Stimulated activated naive CD8-positive, alpha-beta T cell treated with anti-CD3 and anti-CD28 coated beads, Interleukin-15, Interleukin-2, amounts not matched to agents 100 ng/mL and 50 ng/mL, for 24 hours (primary cell): ENCODE results near the gene NIPSNAP3A.
A peak's percentile ranks its signal among the peaks of the same experiment; 100 is the strongest.
"Not testable (repeated sequence)": the region's sequence is repeated elsewhere in the genome, so short reads cannot be mapped to it uniquely, and the experiment has no call there.

Experiments
- H3K27ac Mint-ChIP-seq: one replicate; pipeline ENCODE4 v1.8.0; 2021; ENCODE audit warnings: mild to moderate bottlenecking, mixed read lengths
- H3K27me3 Mint-ChIP-seq: one replicate; pipeline ENCODE4 v1.8.0; 2021; ENCODE audit warnings: mixed read lengths
- H3K36me3 Mint-ChIP-seq: one replicate; pipeline ENCODE4 v1.8.0; 2021; ENCODE audit warnings: low read depth, mixed read lengths
- H3K4me1 Mint-ChIP-seq: one replicate; pipeline ENCODE4 v1.8.0; 2021; ENCODE audit warnings: low read depth, mixed read lengths
- H3K4me3 Mint-ChIP-seq: one replicate; pipeline ENCODE4 v1.8.0; 2021; ENCODE audit warnings: mild to moderate bottlenecking, mixed read lengths
- H3K9me3 Mint-ChIP-seq: one replicate; pipeline ENCODE4 v1.8.0; 2021; ENCODE audit warnings: mixed read lengths

NIPSNAP3A gene

GRCh38 chr9:104765138-104765537, 17.7 kb downstream of the NIPSNAP3A start:
- peaks cover 4% of the 10 kb centered on the region for H3K36me3 Mint-ChIP-seq
- H3K4me1 Mint-ChIP-seq, result peaks cover 3% of the 10 kb centered on the region
- peak overlapping the region; percentile 87 for H3K4me3 Mint-ChIP-seq
- no peaks in the 10 kb centered on the region for H3K9me3 Mint-ChIP-seq
- H3K27ac Mint-ChIP-seq, result no peak overlapping the region
- no peaks in the 10 kb centered on the region for H3K27me3 Mint-ChIP-seq

GRCh38 chr9:104766025-104766424, 18.5 kb downstream of the NIPSNAP3A start:
- H3K27ac Mint-ChIP-seq, result no peak overlapping the region
- no peak overlapping the region for H3K4me3 Mint-ChIP-seq
- H3K36me3 Mint-ChIP-seq, result no peaks in the 10 kb centered on the region
- H3K9me3 Mint-ChIP-seq, result no peaks in the 10 kb centered on the region
- H3K4me1 Mint-ChIP-seq, result peaks cover 3% of the 10 kb centered on the region
- no peaks in the 10 kb centered on the region for H3K27me3 Mint-ChIP-seq

GRCh38 chr9:104767507-104767906, 20.0 kb downstream of the NIPSNAP3A start:
- H3K27ac Mint-ChIP-seq, result no peak overlapping the region
- no peaks in the 10 kb centered on the region for H3K9me3 Mint-ChIP-seq
- H3K36me3 Mint-ChIP-seq, result no peaks in the 10 kb centered on the region
- H3K27me3 Mint-ChIP-seq, result no peaks in the 10 kb centered on the region
- peaks cover 3% of the 10 kb centered on the region for H3K4me1 Mint-ChIP-seq
- no peak overlapping the region for H3K4me3 Mint-ChIP-seq

- H3K4me3 Mint-ChIP-seq, H3K36me3 Mint-ChIP-seq, H3K27me3 Mint-ChIP-seq, H3K4me1 Mint-ChIP-seq, H3K27ac Mint-ChIP-seq, H3K9me3 Mint-ChIP-seq: not testable (repeated sequence)
These were observed 21.5 kb downstream of the NIPSNAP3A start for GRCh38 chr9:104769029-104769428.

GRCh38 chr9:104769655-104770054, 22.2 kb downstream of the NIPSNAP3A start:
- Mint-ChIP-seq H3K27ac (no peak overlapping the region), H3K4me1 (peaks cover 3% of the 10 kb centered on the region), H3K27me3 (no peaks in the 10 kb centered on the region), H3K36me3 (no peaks in the 10 kb centered on the region), H3K9me3 (no peaks in the 10 kb centered on the region), H3K4me3 (no peak overlapping the region)

GRCh38 chr9:104772714-104773510, 25.4 kb downstream of the NIPSNAP3A start:
- Mint-ChIP-seq H3K27ac (no peak overlapping the region), H3K36me3 (no peaks in the 10 kb centered on the region), H3K9me3 (no peaks in the 10 kb centered on the region), H3K4me3 (no peak overlapping the region), H3K27me3 (no peaks in the 10 kb centered on the region), H3K4me1 (peaks cover 3% of the 10 kb centered on the region)

- Mint-ChIP-seq H3K4me1 (peaks cover 3% of the 10 kb centered on the region), H3K27me3 (no peaks in the 10 kb centered on the region), H3K4me3 (no peak overlapping the region), H3K27ac (no peak overlapping the region), H3K9me3 (no peaks in the 10 kb centered on the region), H3K36me3 (no peaks in the 10 kb centered on the region)
These were observed 26.6 kb downstream of the NIPSNAP3A start for GRCh38 chr9:104774132-104774531.

GRCh38 chr9:104774831-104775573, 27.5 kb downstream of the NIPSNAP3A start:
- Mint-ChIP-seq H3K4me3 (no peak overlapping the region), H3K27ac (no peak overlapping the region), H3K36me3 (no peaks in the 10 kb centered on the region), H3K27me3 (no peaks in the 10 kb centered on the region), H3K4me1 (peaks cover 3% of the 10 kb centered on the region), H3K9me3 (no peaks in the 10 kb centered on the region)

- Mint-ChIP-seq H3K4me3 (no peak overlapping the region), H3K27ac (no peak overlapping the region), H3K9me3 (no peaks in the 10 kb centered on the region), H3K4me1 (peaks cover 3% of the 10 kb centered on the region), H3K36me3 (no peaks in the 10 kb centered on the region), H3K27me3 (no peaks in the 10 kb centered on the region)
These were observed 28.1 kb downstream of the NIPSNAP3A start for GRCh38 chr9:104775574-104775936.

GRCh38 chr9:104775976-104776375, 28.5 kb downstream of the NIPSNAP3A start:
- no peak overlapping the region for H3K4me3 Mint-ChIP-seq
- peaks cover 3% of the 10 kb centered on the region for H3K4me1 Mint-ChIP-seq
- no peaks in the 10 kb centered on the region for H3K36me3 Mint-ChIP-seq
- no peaks in the 10 kb centered on the region for H3K9me3 Mint-ChIP-seq
- no peak overlapping the region for H3K27ac Mint-ChIP-seq
- H3K27me3 Mint-ChIP-seq, result no peaks in the 10 kb centered on the region

- no peaks in the 10 kb centered on the region for H3K36me3 Mint-ChIP-seq
- no peak overlapping the region for H3K27ac Mint-ChIP-seq
- H3K4me1 Mint-ChIP-seq, result peaks cover 3% of the 10 kb centered on the region
These were observed 29.3 kb downstream of the NIPSNAP3A start for GRCh38 chr9:104776797-104777196.

GRCh38 chr9:104778802-104779201, 31.3 kb downstream of the NIPSNAP3A start:
- Mint-ChIP-seq H3K27me3 (no peaks in the 10 kb centered on the region), H3K27ac (no peak overlapping the region), H3K4me1 (no peaks in the 10 kb centered on the region), H3K4me3 (no peak overlapping the region), H3K36me3 (no peaks in the 10 kb centered on the region), H3K9me3 (no peaks in the 10 kb centered on the region)

More at GRCh38 chr9:104776797-104777196, 29.3 kb downstream of the NIPSNAP3A start:
- Mint-ChIP-seq H3K27me3 (no peaks in the 10 kb centered on the region), H3K9me3 (no peaks in the 10 kb centered on the region), H3K4me3 (no peak overlapping the region)

- Mint-ChIP-seq H3K27ac (no peak overlapping the region), H3K36me3 (peaks cover 2% of the 10 kb centered on the region), H3K27me3 (no peaks in the 10 kb centered on the region), H3K4me1 (no peaks in the 10 kb centered on the region), H3K4me3 (no peak overlapping the region), H3K9me3 (no peaks in the 10 kb centered on the region)
These were observed 31.9 kb downstream of the NIPSNAP3A start for GRCh38 chr9:104779334-104779733.

GRCh38 chr9:104779946-104780535, 32.6 kb downstream of the NIPSNAP3A start:
- no peak overlapping the region for H3K27ac Mint-ChIP-seq
- no peak overlapping the region for H3K4me3 Mint-ChIP-seq
- no peaks in the 10 kb centered on the region for H3K27me3 Mint-ChIP-seq
- H3K36me3 Mint-ChIP-seq, result peaks cover 4% of the 10 kb centered on the region
- no peaks in the 10 kb centered on the region for H3K4me1 Mint-ChIP-seq
- H3K9me3 Mint-ChIP-seq, result no peaks in the 10 kb centered on the region

GRCh38 chr9:104780796-104781395, 33.4 kb downstream of the NIPSNAP3A start:
- no peaks in the 10 kb centered on the region for H3K27me3 Mint-ChIP-seq
- H3K36me3 Mint-ChIP-seq, result peaks cover 7% of the 10 kb centered on the region
- H3K9me3 Mint-ChIP-seq, result no peaks in the 10 kb centered on the region
- no peak overlapping the region for H3K27ac Mint-ChIP-seq
- no peaks in the 10 kb centered on the region for H3K4me1 Mint-ChIP-seq
- no peak overlapping the region for H3K4me3 Mint-ChIP-seq
